NB4 (cell line): ENCODE results near the gene CTTNBP2.

Experiments used
- MYC ChIP-seq: IDR thresholded peaks from 2 replicates; pipeline ENCODE4 v1.6.1; 2011; ENCODE audit warnings: low read depth, low read length
- POLR2A ChIP-seq: IDR thresholded peaks from 2 replicates; pipeline ENCODE4 v1.6.1; 2011; ENCODE audit warnings: mild to moderate bottlenecking; ENCODE audit not compliant: insufficient read length; ENCODE audit errors: extremely low read depth
- TF ChIP-seq, protein P1 (sequence below): IDR thresholded peaks from one replicate; pipeline ENCODE4 v1.5.1; 2012; ENCODE audit warnings: low read depth, low read length
- TF ChIP-seq, protein P2 (sequence below): IDR thresholded peaks from 2 replicates; pipeline ENCODE4 v1.6.1; 2011; ENCODE audit warnings: low read depth, low read length

DNA sequence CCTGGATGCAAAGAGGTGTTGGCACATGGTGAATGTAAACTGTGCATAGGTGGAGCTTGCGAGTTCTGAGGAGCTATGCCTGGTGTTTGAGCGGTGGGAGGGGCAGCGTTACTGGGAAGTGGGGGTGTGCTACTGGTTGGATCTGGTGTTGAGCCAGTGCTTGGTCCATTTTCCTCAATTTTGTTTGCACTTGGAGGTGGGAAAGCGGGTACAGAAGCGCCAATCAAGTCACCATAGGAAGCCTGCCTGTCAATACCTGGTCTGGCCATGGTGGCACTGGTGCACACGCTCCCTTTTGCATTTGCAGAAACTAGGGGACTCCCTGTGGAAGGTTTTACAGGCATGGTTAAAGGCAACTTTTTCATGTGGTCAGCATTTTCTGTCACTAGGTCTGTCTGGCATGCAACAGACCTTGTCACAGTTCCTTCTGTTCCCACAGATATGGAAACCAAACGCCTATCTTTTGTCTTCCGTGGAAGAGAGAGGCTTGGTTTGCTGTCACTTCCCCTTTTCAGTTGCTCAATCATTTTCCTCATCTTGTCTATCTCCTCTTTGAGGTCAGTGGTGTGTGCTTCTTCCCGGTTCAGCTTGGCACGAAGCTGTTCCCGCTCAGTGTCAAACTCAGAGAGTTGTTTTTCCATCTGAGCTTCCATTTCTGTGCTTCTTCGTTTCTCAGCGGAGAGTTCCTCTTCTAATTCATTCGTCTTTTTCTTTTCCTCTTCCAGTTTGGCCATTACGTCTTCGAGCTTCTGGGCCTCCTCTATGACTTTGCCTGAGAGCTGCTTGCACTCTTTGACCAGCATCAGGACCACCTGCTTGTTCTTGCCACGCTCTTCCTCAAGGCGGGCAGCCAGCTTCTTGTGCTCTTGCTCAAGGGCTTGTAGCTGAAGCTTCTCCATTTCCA is 81.1 kb downstream of the CTTNBP2 start:
- TF ChIP-seq POLR2A (no peak), MYC (peak; percentile 59)
- TF ChIP-seq, protein P1, sequence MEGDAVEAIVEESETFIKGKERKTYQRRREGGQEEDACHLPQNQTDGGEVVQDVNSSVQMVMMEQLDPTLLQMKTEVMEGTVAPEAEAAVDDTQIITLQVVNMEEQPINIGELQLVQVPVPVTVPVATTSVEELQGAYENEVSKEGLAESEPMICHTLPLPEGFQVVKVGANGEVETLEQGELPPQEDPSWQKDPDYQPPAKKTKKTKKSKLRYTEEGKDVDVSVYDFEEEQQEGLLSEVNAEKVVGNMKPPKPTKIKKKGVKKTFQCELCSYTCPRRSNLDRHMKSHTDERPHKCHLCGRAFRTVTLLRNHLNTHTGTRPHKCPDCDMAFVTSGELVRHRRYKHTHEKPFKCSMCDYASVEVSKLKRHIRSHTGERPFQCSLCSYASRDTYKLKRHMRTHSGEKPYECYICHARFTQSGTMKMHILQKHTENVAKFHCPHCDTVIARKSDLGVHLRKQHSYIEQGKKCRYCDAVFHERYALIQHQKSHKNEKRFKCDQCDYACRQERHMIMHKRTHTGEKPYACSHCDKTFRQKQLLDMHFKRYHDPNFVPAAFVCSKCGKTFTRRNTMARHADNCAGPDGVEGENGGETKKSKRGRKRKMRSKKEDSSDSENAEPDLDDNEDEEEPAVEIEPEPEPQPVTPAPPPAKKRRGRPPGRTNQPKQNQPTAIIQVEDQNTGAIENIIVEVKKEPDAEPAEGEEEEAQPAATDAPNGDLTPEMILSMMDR: no peak
- TF ChIP-seq, protein P2, sequence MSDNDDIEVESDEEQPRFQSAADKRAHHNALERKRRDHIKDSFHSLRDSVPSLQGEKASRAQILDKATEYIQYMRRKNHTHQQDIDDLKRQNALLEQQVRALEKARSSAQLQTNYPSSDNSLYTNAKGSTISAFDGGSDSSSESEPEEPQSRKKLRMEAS: peak; percentile 70
